Measurements from ENCODE around the gene PKD1L1. TPM values are rescaled to one million over a fixed set of nuclear protein-coding genes. Genes with fewer than 3 reads are reported as not detected.

PKD1L1 gene
- total RNA-seq, 4 donors from 2014 or later: 0.38 to 81.7 (median 0.82) TPM

DNA sequence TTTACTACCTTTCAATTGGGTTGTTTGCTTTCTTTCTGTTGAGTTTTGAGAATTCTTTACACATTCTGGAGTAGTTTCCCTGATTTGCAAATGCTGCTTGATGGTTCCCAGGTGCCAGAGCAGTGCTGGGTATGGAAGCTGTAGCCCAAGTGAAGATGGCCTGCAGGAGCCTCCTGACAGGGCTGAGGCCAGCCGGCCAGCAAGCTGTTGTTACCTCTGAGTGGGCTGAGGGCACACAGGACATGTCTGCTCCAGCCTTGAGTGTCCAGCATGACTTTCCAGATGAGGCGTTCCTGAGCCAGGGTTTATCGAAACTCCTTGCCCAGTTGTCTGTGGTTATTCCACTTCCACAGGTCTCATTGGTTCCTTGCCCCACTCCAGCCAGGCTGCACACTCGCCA lies 201.8 kb downstream of the PKD1L1 start:
- DNase-seq (ENCODE audit: low spot score) (no peak), ATAC-seq (ENCODE audit: low FRiP score) (no peak)
- TF ChIP-seq, protein P1, sequence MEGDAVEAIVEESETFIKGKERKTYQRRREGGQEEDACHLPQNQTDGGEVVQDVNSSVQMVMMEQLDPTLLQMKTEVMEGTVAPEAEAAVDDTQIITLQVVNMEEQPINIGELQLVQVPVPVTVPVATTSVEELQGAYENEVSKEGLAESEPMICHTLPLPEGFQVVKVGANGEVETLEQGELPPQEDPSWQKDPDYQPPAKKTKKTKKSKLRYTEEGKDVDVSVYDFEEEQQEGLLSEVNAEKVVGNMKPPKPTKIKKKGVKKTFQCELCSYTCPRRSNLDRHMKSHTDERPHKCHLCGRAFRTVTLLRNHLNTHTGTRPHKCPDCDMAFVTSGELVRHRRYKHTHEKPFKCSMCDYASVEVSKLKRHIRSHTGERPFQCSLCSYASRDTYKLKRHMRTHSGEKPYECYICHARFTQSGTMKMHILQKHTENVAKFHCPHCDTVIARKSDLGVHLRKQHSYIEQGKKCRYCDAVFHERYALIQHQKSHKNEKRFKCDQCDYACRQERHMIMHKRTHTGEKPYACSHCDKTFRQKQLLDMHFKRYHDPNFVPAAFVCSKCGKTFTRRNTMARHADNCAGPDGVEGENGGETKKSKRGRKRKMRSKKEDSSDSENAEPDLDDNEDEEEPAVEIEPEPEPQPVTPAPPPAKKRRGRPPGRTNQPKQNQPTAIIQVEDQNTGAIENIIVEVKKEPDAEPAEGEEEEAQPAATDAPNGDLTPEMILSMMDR (IDR thresholded peaks at IDR 0.05): no peak

DNA sequence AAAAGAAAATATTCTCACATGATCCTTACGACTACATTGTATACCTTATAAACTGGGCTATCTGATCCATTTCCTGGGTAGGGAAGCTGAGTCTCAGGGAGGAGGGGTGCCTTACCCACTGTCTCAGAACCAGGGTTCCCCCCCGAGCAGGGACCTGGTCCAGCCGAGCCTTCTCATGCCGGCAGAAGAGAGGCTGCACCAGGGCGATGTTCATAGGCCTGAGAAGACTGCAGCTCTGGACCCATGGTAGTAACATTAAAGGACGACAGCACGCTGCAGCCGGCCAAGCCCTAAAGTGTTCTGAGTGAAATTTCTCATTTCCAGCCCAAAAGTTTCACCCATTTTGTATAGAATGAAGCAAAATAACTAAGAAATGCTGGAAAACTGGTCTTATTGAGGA lies 203.4 kb downstream of the PKD1L1 start:
- ATAC-seq (ENCODE audit: low FRiP score) (no peak), DNase-seq (ENCODE audit: low spot score) (no peak)
- TF ChIP-seq, protein P1 (IDR thresholded peaks at IDR 0.05): no peak

DNA sequence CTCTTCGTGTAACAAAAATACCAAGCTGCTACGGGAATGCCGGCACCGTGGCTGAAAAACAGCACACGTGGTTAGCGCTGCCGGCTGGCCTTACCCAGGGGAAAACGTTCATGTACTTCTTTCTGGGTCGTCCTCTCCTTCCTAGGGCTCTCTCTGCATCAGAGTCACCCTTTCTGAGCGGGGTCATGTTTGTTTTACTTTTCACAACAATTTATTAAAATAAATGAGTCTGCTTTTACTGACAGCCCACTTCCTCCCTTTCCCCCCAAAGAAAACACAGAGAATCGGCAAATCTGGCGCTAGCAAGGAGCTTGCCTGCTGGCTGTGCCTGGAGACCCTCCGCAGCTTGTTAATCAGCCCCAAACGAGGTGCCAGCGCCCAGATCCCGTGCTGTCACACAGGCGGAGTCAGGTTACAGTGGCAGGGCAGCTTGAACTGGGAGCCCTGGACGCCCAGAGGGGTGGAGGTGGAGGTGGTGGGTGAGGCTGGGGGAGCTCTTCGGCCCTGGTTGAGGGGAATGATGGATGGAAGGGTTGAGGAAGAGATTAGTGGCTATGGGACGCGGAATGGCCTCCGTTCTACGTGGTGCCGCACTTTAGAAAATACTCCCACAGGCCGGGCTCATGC lies 204.2 kb downstream of the PKD1L1 start:
- TF ChIP-seq, protein P1 (IDR thresholded peaks at IDR 0.05): no peak
- DNase-seq (ENCODE audit: low spot score): no peak
- ATAC-seq (ENCODE audit: low FRiP score): no peak

DNA sequence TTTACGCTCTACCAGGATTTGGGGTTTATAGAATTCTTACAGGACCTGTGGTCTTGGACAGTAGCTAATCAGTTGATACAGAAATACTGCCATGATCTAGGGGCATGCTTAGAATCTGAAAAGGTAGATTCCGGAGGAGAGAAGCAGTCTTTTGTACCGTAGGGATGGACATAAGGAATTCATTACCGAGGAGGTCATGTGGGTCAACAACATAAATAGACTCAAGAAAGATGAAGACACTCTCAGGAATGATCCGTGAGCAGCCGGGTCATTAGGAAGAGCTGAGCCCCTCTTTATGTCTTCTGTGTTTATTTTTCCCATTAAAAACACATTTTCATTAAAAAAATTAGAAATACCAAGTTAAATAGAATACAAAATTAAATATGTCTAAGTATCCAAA lies 206.3 kb downstream of the PKD1L1 start:
- no peak for ATAC-seq (ENCODE audit: low FRiP score)
- TF ChIP-seq, protein P1 (IDR thresholded peaks at IDR 0.05): no peak
- no peak for DNase-seq (ENCODE audit: low spot score)

DNA sequence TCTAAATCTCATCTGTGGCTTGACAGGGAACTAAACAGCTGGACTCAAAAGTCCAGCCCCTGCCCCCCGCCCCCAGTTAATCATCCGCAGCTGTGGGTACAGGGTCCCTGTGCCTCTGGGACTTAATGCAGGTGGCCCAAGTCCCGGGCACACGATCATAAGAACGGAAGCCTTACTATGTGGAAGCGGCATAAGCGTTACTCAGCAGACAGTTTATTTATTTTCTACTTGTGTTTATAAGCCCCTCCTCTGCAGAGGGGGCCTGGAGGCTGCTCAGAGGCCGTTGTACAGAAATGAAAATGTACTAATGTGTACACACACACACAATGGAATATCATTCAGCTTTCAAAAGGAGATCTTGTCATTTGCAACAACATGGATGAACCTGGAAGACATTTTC lies 208.4 kb downstream of the PKD1L1 start:
- DNase-seq (ENCODE audit: low spot score) (no peak), ATAC-seq (ENCODE audit: low FRiP score) (no peak)
- TF ChIP-seq, protein P1 (IDR thresholded peaks at IDR 0.05): no peak

DNA sequence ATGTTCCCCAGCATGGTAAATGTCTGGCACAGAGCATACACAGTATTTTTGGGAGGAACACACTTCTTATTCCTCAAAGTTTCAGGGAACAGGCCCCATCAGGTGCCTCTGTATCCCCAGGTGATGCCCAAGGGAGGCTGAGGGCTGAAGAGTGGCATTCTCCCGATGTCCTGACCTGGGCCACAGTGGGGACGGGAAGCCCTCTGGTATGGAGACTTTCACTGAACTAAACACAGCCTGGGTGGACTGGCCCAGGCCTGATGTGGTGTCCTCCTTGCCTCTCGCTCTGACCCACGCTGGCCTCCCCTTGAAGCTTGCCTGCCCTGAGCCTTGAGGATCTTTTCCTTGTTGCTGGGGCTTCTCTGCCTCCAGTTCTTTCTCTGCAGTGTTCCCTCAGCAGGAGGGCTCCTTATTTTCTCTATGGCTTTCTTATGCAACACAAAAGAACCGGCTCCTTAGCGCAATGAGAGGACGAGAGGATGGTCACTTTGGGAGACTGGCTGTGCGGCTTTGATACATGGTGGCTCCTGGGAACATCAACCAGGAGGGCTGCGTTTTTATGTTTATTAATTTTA lies 208.9 kb downstream of the PKD1L1 start:
- no peak for ATAC-seq (ENCODE audit: low FRiP score)
- TF ChIP-seq, protein P1 (IDR thresholded peaks at IDR 0.05): no peak
- DNase-seq (ENCODE audit: low spot score): no peak

DNA sequence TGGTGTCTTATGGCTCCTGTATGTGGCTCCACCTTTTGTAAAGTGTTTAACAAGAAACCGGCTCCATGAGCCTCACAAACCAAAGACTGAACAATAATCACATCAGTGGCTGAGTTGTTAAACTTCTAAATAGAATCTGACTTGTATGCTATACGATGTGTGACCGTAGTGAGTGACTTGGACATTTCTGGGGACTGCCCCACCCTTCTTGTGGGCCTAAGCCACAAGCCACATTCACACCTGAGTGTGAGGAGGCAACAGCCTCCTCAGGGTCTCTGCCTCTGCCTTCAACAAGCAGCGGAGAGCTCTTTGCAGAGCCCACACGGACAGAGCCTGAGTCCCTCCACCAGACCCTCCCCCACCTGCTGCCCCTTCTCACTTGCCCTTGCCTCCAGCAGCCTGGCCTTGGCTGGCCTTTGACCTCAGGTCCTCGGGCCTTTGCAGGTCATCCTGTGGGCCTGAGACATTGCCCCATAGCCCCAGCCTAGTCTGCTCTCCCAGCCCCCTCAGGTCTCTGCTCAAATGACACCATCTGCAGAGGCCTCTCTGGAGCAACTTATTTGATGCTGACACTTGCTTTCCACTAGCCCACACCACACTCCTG lies 209.6 kb downstream of the PKD1L1 start:
- DNase-seq (ENCODE audit: low spot score) (no peak), ATAC-seq (ENCODE audit: low FRiP score) (no peak)
- TF ChIP-seq, protein P1 (IDR thresholded peaks at IDR 0.05): no peak
